Adrenal gland (tissue), 5 donors: ENCODE results near the gene TEKT5.

ENCODE experiments used
- CTCF ChIP-seq, 6 experiments: fragments of 450-650 bp in 4 of 6; fragments of 200-600 bp in 2 of 6; sonication (generic) in 1 of 6; IDR thresholded peaks; 1 replicate in 5 of 6; 2 replicates in 1 of 6; pipeline versions ENCODE4 v1.5.1 to v1.8.0; 2016 to 2021; ENCODE audit warnings: antibody characterized with exemption in 6 of 6, mild to moderate bottlenecking in 2 of 6, moderate library complexity in 1 of 6
- POLR2A ChIP-seq, 2 donors: fragments of 450-650 bp; IDR thresholded peaks; one replicate each; pipeline ENCODE4 v1.6.1; 2017; ENCODE audit warnings: antibody characterized with exemption in 2 of 2, mild to moderate bottlenecking in 2 of 2, moderate library complexity in 1 of 2
- donor health status: DM: no; HTN: no; CAD: no.

- TF ChIP-seq CTCF (IDR thresholded peaks at IDR 0.05) = no peak
- no peak for TF ChIP-seq POLR2A (IDR thresholded peaks at IDR 0.05)
Measured at GRCh38 chr16:10741844-10742243, 47.1 kb upstream of the TEKT5 start.
